ENCODE data around the gene ACVR2B. TPM values are rescaled to one million over a fixed set of nuclear protein-coding genes. Genes with fewer than 3 reads are reported as not detected.

Gene ACVR2B
- 1.8 and 2.0 TPM in 2 replicates for total RNA-seq

DNA sequence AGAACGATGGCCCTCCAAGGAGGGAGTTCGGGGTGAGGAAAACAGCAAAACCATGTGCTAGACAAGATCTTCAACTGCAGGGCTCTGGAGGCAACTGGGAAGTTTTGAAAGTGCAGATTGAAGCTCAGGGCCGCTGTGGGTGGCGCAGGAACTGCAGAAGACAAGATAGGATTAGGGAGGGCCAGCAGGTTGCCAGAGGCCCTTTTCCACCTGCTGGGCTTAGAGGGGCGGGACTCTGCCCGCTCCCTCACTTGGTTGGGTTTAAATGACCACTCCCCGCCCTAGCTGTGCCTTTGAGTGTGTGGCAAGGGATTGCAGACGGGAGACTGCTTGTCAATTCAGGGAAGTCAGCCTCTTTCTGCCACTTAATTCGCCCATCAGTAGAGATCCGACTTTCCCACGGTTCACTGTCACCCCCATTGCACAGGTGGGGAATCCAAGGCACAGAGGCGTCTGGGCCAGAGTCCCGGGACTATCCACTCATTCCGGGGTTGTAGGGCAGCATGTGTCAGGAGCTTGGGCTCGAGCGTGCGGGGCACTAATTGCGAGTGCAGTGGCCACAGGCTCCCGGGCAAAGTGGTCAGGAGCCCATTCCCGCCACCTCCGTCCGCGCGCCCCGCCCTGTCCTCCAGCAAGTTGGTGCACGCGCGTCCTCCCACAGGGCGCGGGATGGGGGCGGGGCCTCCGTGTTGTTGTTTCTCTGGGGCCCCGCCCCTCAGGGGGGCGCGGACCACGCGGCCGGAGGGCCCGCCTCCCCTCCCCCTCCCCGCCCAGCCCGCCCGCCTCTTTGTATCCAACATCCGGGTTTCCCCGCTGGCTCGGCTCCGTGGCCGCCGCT lies at the start of gene ACVR2B:
ACVR2B (plus strand) TSS at position 816 of the 838 bp plus-strand sequence. CDS start 433 bp downstream, outside the sequence.

DNA sequence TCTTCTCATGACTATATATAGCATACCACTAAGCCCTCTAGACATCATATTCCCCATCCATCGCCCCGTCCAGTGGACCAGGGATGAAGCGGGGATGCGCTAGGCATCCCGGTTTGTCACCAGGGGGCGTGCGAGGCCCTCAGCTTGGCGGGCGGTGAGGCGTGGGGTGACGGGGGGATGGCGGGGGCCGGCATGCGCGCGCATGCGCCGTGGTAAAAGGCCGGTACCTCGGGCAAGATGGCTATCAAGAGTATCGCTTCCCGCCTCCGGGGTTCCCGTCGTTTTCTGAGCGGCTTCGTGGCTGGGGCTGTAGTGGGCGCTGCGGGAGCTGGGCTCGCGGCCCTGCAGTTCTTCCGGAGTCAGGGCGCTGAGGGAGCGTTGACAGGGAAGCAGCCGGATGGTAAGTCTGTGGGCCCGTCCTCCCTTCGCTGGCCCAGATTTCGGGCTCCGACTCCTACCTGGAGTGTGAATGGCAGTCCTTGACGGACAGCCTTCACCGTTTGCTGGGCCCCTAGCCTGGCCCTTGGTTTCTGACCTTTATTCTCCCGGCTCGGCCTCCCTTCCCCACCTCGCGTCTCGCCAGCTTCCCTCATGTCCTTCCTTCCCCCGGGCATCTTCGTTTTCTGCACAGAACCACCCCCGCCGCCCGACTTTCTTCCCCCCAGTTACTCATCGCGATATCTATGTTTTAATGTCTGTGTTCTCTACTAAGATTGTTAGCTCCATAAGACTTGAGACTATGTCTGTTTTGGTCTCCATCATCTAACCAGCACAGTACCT lies 42.6 kb downstream of the ACVR2B start, which contains the start of gene EXOG:
EXOG (plus strand) TSS at position 210 of the 780 bp plus-strand sequence; CDS start at position 238, 28 bp downstream.

Other genes starting within 250 kb of the ACVR2B start
- gene SLC22A13, start 188.1 kb upstream of the ACVR2B start, total RNA-seq, result 0.73 and 1.2 TPM in 2 replicates
- gene SLC22A14, start 171.6 kb upstream of the ACVR2B start, total RNA-seq, result 0.15 TPM in 1 of 2 replicates, not detected in the other
- 4.7 and 6.1 TPM in 2 replicates for gene XYLB, start 107.1 kb upstream of the ACVR2B start, total RNA-seq
- gene EXOG, start 42.5 kb downstream of the ACVR2B start, total RNA-seq, result 9.1 and 19.3 TPM in 2 replicates
- gene SCN5A, start 195.8 kb downstream of the ACVR2B start, total RNA-seq, result 0.29 and 1.2 TPM in 2 replicates